Measurements from ENCODE around the gene GPR146. TPM values are rescaled to one million over a fixed set of nuclear protein-coding genes. Genes with fewer than 3 reads are reported as not detected.

The GPR146 gene
- total RNA-seq, 1 donor: not detected

- TF ChIP-seq CTCF (IDR thresholded peaks at IDR 0.05; ENCODE audit: insufficient read depth, low read depth, low read length): no peak
- no peak for DNase-seq (ENCODE audit: low read depth)
- H3K4me3 ChIP-seq (ENCODE audit: low read depth, low read length): no peak overlapping the region
Measured at GRCh38 chr7:1097120-1097504, 52.8 kb downstream of the GPR146 start.

- no peak for DNase-seq (ENCODE audit: low read depth)
- no peak for TF ChIP-seq CTCF (IDR thresholded peaks at IDR 0.05; ENCODE audit: insufficient read depth, low read depth, low read length)
- H3K4me3 ChIP-seq (ENCODE audit: low read depth, low read length): no peak overlapping the region
Measured at GRCh38 chr7:1098243-1099153, 54.2 kb downstream of the GPR146 start.

DNA sequence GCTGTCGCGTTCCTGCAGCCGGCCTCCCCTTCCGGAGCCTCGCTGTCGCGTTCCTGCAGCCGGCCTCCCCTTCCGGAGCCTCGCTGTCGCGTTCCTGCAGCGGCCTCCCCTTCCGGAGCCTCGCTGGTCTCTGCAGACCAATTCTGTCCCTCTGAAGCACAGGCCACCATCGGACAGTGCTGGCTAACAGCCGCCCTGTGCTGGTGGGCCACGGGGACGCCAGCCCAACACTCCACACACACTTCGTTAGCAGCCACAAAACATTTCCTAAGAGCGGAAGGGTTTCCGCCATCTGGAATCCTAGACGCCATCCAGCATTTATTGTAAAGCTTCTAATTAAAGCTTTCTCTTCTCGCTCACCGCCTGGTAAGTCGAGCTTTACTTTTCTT lies 54.8 kb downstream of the GPR146 start:
- no peak for TF ChIP-seq CTCF (IDR thresholded peaks at IDR 0.05; ENCODE audit: insufficient read depth, low read depth, low read length)
- H3K4me3 ChIP-seq (ENCODE audit: low read depth, low read length): no peak overlapping the region
- DNase-seq (ENCODE audit: low read depth): no peak

GRCh38 chr7:1099637-1100036 lies 55.3 kb downstream of the GPR146 start:
- no peak for TF ChIP-seq CTCF (IDR thresholded peaks at IDR 0.05; ENCODE audit: insufficient read depth, low read depth, low read length)
- DNase-seq (ENCODE audit: low read depth): no peak
- H3K4me3 ChIP-seq (ENCODE audit: low read depth, low read length): no peak overlapping the region

- DNase-seq (ENCODE audit: low read depth): no peak
Measured at GRCh38 chr7:1100386-1100785, 56.0 kb downstream of the GPR146 start.

DNA sequence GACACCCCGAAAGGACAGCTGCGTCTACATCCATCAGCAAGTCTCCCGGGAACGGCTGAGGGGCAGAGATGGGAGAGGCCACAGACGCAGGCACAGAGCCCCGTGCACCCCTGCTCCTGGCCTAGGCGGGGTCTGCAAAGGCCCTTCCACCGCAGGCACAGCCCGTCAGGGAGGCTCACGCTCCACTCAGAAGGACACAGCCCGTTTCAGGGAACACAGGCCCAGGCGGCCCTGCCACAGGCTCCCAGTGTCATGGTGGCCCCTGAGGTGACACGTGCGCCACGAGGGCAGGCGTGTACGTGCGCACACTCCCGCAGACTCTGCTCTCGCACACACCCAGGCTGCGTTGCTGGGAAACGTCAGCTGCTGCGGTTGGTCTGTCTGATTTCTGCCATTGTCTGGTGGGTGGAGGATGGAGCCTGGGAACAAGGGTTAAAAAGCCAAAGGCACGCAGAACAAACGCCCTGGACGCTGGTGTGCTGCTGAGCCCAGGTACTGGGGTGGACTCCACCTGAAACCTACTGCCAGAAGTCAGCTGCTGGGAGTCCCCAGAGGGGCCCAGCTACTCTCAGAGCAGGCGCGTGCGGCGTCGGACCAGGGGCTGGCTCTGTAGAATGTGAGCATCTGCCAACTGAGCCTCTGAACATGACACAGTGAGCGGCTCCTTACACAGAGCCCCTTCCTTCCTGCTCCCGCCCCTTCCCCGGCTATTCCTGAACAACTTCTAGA lies 56.7 kb downstream of the GPR146 start:
- no peak overlapping the region for H3K4me3 ChIP-seq (ENCODE audit: low read depth, low read length)
- no peak for TF ChIP-seq CTCF (IDR thresholded peaks at IDR 0.05; ENCODE audit: insufficient read depth, low read depth, low read length)

More at GRCh38 chr7:1100386-1100785, 56.0 kb downstream of the GPR146 start:
- no peak overlapping the region for H3K4me3 ChIP-seq (ENCODE audit: low read depth, low read length)
- no peak for TF ChIP-seq CTCF (IDR thresholded peaks at IDR 0.05; ENCODE audit: insufficient read depth, low read depth, low read length)

More for the DNA sequence above, 56.7 kb downstream of the GPR146 start:
- DNase-seq (ENCODE audit: low read depth): no peak

Data from fibroblast of villous mesenchyme (primary cell).